HEK293 (cell line): Measurements from ENCODE around the gene MARCHF3.

Experiments used
- CTCF ChIA-PET: fragments of 350-600 bp; formaldehyde crosslinking; extraction: SDS; loops from one replicate; lab custom pipeline; 2021; ENCODE audit warnings: antibody characterized with exemption; lab: Yijun Ruan, JAX
- POLR2A ChIA-PET: fragments of 300-600 bp; formaldehyde crosslinking; extraction: SDS; loops from one replicate; lab custom pipeline; 2020; ENCODE audit warnings: antibody characterized with exemption, inconsistent platforms; lab: Yijun Ruan, JAX
- H3K27ac ChIP-seq: fragments of 200-500 bp; sonication (Bioruptor generic); 2 replicates; pipeline ENCODE4 v1.5.1; 2014; ENCODE audit warnings: low read depth, low read length, control low read depth, inconsistent platforms; ENCODE audit errors: extremely low read depth
- H3K36me3 ChIP-seq, 2 experiments: fragments of 200-500 bp in 1 of 2; sonication (Bioruptor generic) in 1 of 2; 1 replicate in 1 of 2; 2 replicates in 1 of 2; pipeline ENCODE4 v1.5.1; 2014 to 2017; ENCODE audit warnings: inconsistent platforms in 2 of 2, low read length in 2 of 2; ENCODE audit not compliant: control insufficient read depth in 2 of 2, insufficient read depth in 1 of 2
- H3K4me1 ChIP-seq: fragments of 200-500 bp; sonication (Bioruptor generic); 2 replicates; pipeline ENCODE4 v1.5.1; 2014; ENCODE audit warnings: mild to moderate bottlenecking, low read length, inconsistent platforms; ENCODE audit not compliant: control insufficient read depth, insufficient read depth
- H3K4me3 ChIP-seq: 2 replicates; pipeline ENCODE4 v1.5.1; 2011; ENCODE audit warnings: low read depth, mild to moderate bottlenecking, control low read depth, low read length, moderate library complexity
- H3K9me3 ChIP-seq: fragments of 200-500 bp; sonication (Bioruptor generic); 2 replicates; pipeline ENCODE4 v1.5.1; 2014; ENCODE audit warnings: low read depth, low read length, inconsistent platforms; ENCODE audit not compliant: control insufficient read depth, insufficient read depth
- BCL11A ChIP-seq: fragments of 450-650 bp; formaldehyde crosslinking; IDR thresholded peaks from 2 replicates; pipeline ENCODE4 v1.5.1; 2016; ENCODE audit warnings: low read depth, missing biosample characterization, missing genetic modification characterization
- GFI1B ChIP-seq: fragments of 450-650 bp; formaldehyde crosslinking; IDR thresholded peaks from 2 replicates; pipeline ENCODE4 v1.5.1; 2016; ENCODE audit warnings: missing biosample characterization, missing genetic modification characterization
- HOXD13 ChIP-seq: sonication (generic); formaldehyde crosslinking; IDR thresholded peaks from 2 replicates; pipeline ENCODE4 v1.8.0; 2022; ENCODE audit warnings: missing genetic modification reagents, borderline replicate concordance
- KLF7 ChIP-seq: fragments of 450-650 bp; formaldehyde crosslinking; IDR thresholded peaks from 2 replicates; pipeline ENCODE4 v1.5.1; 2016; ENCODE audit warnings: missing biosample characterization, missing genetic modification characterization, borderline replicate concordance
- SCRT2 ChIP-seq: fragments of 450-650 bp; formaldehyde crosslinking; IDR thresholded peaks from 2 replicates; pipeline ENCODE4 v1.5.1; 2016; ENCODE audit warnings: missing biosample characterization, missing genetic modification characterization
- WT1 ChIP-seq: fragments of 450-650 bp; formaldehyde crosslinking; IDR thresholded peaks from 2 replicates; pipeline ENCODE4 v1.5.1; 2016; ENCODE audit warnings: missing biosample characterization, missing genetic modification characterization
- ZNF23 ChIP-seq: fragments of 450-650 bp; formaldehyde crosslinking; IDR thresholded peaks from 2 replicates; pipeline ENCODE4 v1.5.1; 2016; ENCODE audit warnings: missing biosample characterization, missing genetic modification characterization, borderline replicate concordance
- ZNF362 ChIP-seq: fragments of 450-650 bp; formaldehyde crosslinking; IDR thresholded peaks from 2 replicates; pipeline ENCODE4 v1.5.1; 2016; ENCODE audit warnings: missing biosample characterization, missing genetic modification characterization
- ZNF366 ChIP-seq: fragments of 450-650 bp; formaldehyde crosslinking; conservative IDR thresholded peaks from 2 replicates; pipeline ENCODE4 v1.5.1; 2016; ENCODE audit warnings: missing biosample characterization, missing genetic modification characterization
- ZNF398 ChIP-seq: fragments of 450-650 bp; formaldehyde crosslinking; IDR thresholded peaks from 2 replicates; pipeline ENCODE4 v1.5.1; 2017; ENCODE audit warnings: missing biosample characterization, missing genetic modification characterization
- ZNF433 ChIP-seq: fragments of 450-650 bp; formaldehyde crosslinking; IDR thresholded peaks from 2 replicates; pipeline ENCODE4 v1.5.1; 2016; ENCODE audit warnings: missing biosample characterization, missing genetic modification characterization, low read depth
- ZNF48 ChIP-seq: fragments of 450-650 bp; formaldehyde crosslinking; IDR thresholded peaks from 2 replicates; pipeline ENCODE4 v1.5.1; 2016; ENCODE audit warnings: missing biosample characterization, missing genetic modification characterization
- ZNF510 ChIP-seq: fragments of 450-650 bp; formaldehyde crosslinking; IDR thresholded peaks from 2 replicates; pipeline ENCODE4 v1.5.1; 2018; ENCODE audit warnings: mild to moderate bottlenecking, missing genetic modification characterization, missing biosample characterization; ENCODE audit not compliant: insufficient replicate concordance
- ZNF585B ChIP-seq: fragments of 450-650 bp; formaldehyde crosslinking; IDR thresholded peaks from 2 replicates; pipeline ENCODE4 v1.5.1; 2016; ENCODE audit warnings: missing biosample characterization, missing genetic modification characterization
- ZNF610 ChIP-seq: fragments of 450-650 bp; formaldehyde crosslinking; IDR thresholded peaks from 2 replicates; pipeline ENCODE4 v1.5.1; 2016; ENCODE audit warnings: missing biosample characterization, missing genetic modification characterization, borderline replicate concordance
- ZNF624 ChIP-seq: fragments of 450-650 bp; formaldehyde crosslinking; IDR thresholded peaks from 2 replicates; pipeline ENCODE4 v1.5.1; 2017; ENCODE audit warnings: missing biosample characterization, missing genetic modification characterization
- ZNF843 ChIP-seq: fragments of 450-650 bp; formaldehyde crosslinking; IDR thresholded peaks from 2 replicates; pipeline ENCODE4 v1.5.1; 2016; ENCODE audit warnings: missing biosample characterization, missing genetic modification characterization
- ZSCAN5A ChIP-seq: fragments of 450-650 bp; formaldehyde crosslinking; IDR thresholded peaks from 2 replicates; pipeline ENCODE4 v1.5.1; 2016; ENCODE audit warnings: missing biosample characterization, missing genetic modification characterization
- TF ChIP-seq, protein P1 (sequence below): fragments of 450-650 bp; formaldehyde crosslinking; IDR thresholded peaks from 2 replicates; pipeline ENCODE4 v1.5.1; 2016; ENCODE audit warnings: missing biosample characterization, missing genetic modification characterization, borderline replicate concordance

The MARCHF3 gene

DNA sequence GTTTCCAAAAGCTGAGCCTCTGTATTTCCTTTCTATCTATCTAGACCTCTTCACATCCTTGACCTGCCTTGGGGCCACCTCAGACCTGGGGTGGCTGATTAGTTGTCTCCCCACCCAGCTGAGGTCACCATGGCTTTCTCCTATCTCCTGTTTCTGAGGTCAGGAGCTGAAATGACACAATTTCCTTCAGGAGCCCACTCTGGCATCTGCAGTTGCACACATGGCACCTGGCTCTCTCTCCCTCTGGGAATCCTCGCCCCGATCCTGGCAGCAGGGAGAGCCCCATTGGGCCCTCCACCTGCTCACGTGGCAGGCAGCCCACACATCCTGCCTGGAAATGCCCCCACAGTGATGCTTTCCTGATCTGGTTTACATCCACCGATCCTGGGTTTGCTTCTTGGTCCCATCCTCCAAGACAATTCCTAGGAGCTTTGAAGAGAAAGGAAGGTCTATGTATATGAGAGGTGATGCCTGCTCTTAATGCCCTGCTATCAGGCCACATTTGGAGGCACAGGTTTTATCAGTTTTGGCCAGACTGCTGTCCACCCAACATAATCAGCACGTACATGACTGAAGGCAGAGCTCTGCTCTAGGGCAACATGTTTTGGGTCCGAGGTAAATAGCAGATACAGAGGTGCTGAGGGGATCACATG lies 53.7 kb downstream of the MARCHF3 start (continued):
- TF ChIP-seq ZNF510 (tag by site-specific recombination) (no peak), ZNF624 (tag by site-specific recombination) (no peak), ZNF433 (tag by site-specific recombination) (no peak), SCRT2 (no peak), ZSCAN5A (no peak), KLF7 (no peak), ZNF585B (tag by site-specific recombination) (no peak), ZNF48 (tag by site-specific recombination) (no peak)

- POLR2A ChIA-PET = no interaction called here
- Histone ChIP-seq H3K27ac (no peak overlapping the region), H3K9me3 (no peaks in the 10 kb centered on the region), H3K36me3 (no peaks in the 10 kb centered on the region), H3K4me1 (peaks cover 6% of the 10 kb centered on the region; the same call in 1 of the 2 replicates), H3K4me3 (no peak overlapping the region)
- no peak for TF ChIP-seq GFI1B
- TF ChIP-seq ZNF610 (tag by site-specific recombination) = no peak
- no peak for TF ChIP-seq ZNF843 (tag by site-specific recombination)
- CTCF ChIA-PET = interaction anchor here (0.7 kb wide), 1 partner anchor 171 kb away, joined by 3 read pairs; no protein-coding TSS in a partner anchor
These were observed 54.6 kb downstream of the MARCHF3 start for GRCh38 chr5:126975796-126976195.

DNA sequence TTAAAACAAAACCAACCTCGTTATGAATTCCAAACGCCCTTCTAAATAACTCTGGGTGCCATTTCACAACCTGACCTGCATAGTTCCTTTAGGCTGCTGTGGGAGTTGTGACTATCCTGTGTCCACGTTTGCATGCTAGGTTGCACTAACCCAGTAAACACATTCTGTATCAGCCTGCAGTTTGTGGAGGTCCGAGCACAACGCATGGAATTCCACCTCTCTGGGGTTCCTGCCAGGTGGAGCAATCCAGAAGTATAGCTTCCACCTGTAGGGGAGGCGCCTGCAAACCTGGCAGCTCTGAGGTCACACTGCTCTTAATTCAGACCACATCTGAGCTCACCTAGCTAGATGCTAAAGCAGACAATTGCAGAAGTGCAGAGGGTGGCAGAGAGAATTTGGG lies 57.2 kb downstream of the MARCHF3 start:
- CTCF ChIA-PET = interaction anchor here (0.7 kb wide), 1 partner anchor 57 kb away, joined by 3 read pairs; the partner anchor contains the start of gene MARCHF3
- no peaks in the 10 kb centered on the region for H3K9me3 ChIP-seq
- H3K27ac ChIP-seq = no peak overlapping the region
- POLR2A ChIA-PET = no interaction called here
- no peak overlapping the region for H3K4me3 ChIP-seq
- H3K4me1 ChIP-seq = peaks cover 6% of the 10 kb centered on the region; the same call in 1 of the 2 replicates
- TF ChIP-seq, protein P1, sequence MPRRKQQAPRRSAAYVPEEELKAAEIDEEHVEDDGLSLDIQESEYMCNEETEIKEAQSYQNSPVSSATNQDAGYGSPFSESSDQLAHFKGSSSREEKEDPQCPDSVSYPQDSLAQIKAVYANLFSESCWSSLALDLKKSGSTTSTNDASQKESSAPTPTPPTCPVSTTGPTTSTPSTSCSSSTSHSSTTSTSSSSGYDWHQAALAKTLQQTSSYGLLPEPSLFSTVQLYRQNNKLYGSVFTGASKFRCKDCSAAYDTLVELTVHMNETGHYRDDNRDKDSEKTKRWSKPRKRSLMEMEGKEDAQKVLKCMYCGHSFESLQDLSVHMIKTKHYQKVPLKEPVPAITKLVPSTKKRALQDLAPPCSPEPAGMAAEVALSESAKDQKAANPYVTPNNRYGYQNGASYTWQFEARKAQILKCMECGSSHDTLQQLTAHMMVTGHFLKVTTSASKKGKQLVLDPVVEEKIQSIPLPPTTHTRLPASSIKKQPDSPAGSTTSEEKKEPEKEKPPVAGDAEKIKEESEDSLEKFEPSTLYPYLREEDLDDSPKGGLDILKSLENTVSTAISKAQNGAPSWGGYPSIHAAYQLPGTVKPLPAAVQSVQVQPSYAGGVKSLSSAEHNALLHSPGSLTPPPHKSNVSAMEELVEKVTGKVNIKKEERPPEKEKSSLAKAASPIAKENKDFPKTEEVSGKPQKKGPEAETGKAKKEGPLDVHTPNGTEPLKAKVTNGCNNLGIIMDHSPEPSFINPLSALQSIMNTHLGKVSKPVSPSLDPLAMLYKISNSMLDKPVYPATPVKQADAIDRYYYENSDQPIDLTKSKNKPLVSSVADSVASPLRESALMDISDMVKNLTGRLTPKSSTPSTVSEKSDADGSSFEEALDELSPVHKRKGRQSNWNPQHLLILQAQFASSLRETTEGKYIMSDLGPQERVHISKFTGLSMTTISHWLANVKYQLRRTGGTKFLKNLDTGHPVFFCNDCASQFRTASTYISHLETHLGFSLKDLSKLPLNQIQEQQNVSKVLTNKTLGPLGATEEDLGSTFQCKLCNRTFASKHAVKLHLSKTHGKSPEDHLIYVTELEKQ (tag by site-specific recombination) = no peak
- TF ChIP-seq SCRT2 = peak; percentile 11; the same call in 1 of the 2 replicates
- no peaks in the 10 kb centered on the region; a peak in 1 of 3 replicates for H3K36me3 ChIP-seq

- Histone ChIP-seq H3K27ac (no peak overlapping the region), H3K36me3 (no peaks in the 10 kb centered on the region; a peak in 1 of 3 replicates), H3K4me3 (no peak overlapping the region), H3K4me1 (peaks cover 6% of the 10 kb centered on the region; the same call in 1 of the 2 replicates), H3K9me3 (no peaks in the 10 kb centered on the region)
- POLR2A ChIA-PET = no interaction called here
- CTCF ChIA-PET = interaction anchor here (0.6 kb wide), 1 partner anchor 192 kb away, joined by 3 read pairs; no protein-coding TSS in a partner anchor
- peak; percentile 64 for TF ChIP-seq SCRT2
- TF ChIP-seq ZNF398 (tag by site-specific recombination) = no peak
- TF ChIP-seq HOXD13 (CRISPR knock-in tag) = no peak
- peak; percentile 91 for TF ChIP-seq ZNF362 (tag by site-specific recombination)
- TF ChIP-seq WT1 (tag by site-specific recombination) = peak; percentile 45
- TF ChIP-seq ZNF366 (tag by site-specific recombination) = peak; percentile 38; the same call in 1 of the 2 replicates
- no peak for TF ChIP-seq BCL11A (tag by site-specific recombination)
- TF ChIP-seq ZNF23 (tag by site-specific recombination) = no peak
These were observed 58.1 kb downstream of the MARCHF3 start for GRCh38 chr5:126972062-126972895.
